Thoracic aorta (tissue), 2 donors: ENCODE data around the gene DDIT4. TPM values are rescaled to one million over a fixed set of nuclear protein-coding genes. Genes with fewer than 3 reads are reported as not detected.
"Not testable (repeated sequence)": the region's sequence is repeated elsewhere in the genome, so short reads cannot be mapped to it uniquely, and the experiment has no call there.

Experiments
- ATAC-seq: fragments of 150-250 bp; one replicate; pipeline ENCODE4 v1.8.0; 2017; ENCODE audit warnings: low read depth; ENCODE audit not compliant: insufficient number of reproducible peaks, low FRiP score
- DNase-seq: peaks from one replicate; pipeline ENCODE4 v3.0.0-alpha.2; 2020; ENCODE audit warnings: low spot score
- H3K27ac ChIP-seq, 2 donors: fragments of 200-600 bp; sonication (generic); 1 replicate in 1 of 2; 2 replicates in 1 of 2; pipeline ENCODE4 v1.5.1; 2016; ENCODE audit warnings: mild to moderate bottlenecking in 2 of 2, moderate library complexity in 2 of 2
- H3K27me3 ChIP-seq: fragments of 200-600 bp; sonication (generic); replicated peaks from 2 replicates; pipeline ENCODE4 v1.6.0; 2016; ENCODE audit warnings: mild to moderate bottlenecking; ENCODE audit not compliant: insufficient read depth
- H3K36me3 ChIP-seq: fragments of 200-600 bp; sonication (generic); one replicate; pipeline ENCODE4 v1.5.1; 2016
- H3K4me1 ChIP-seq, 2 donors: fragments of 200-600 bp; sonication (generic); 1 replicate in 1 of 2; 2 replicates in 1 of 2; pipeline versions ENCODE4 v1.5.1 to v1.6.0; 2016; ENCODE audit warnings: low read depth in 2 of 2, mild to moderate bottlenecking in 1 of 2; ENCODE audit not compliant: control insufficient read depth in 1 of 2
- H3K4me3 ChIP-seq: fragments of 200-600 bp; sonication (generic); 2 replicates; pipeline ENCODE4 v1.5.1; 2016; ENCODE audit warnings: mild to moderate bottlenecking
- H3K9me3 ChIP-seq: fragments of 200-600 bp; sonication (generic); 2 replicates; pipeline ENCODE4 v1.5.1; 2016
- total RNA-seq, 2 donors: library from RNA; depleted of rRNA; stranded (reverse); fragments of >200 nt; gene quantifications; one replicate each; pipeline versions ENCODE4 v1.1.0 to v1.2.3, GENCODE V29; 2016
- TF ChIP-seq, protein P1 (sequence below): fragments of 200-600 bp; sonication (generic); IDR thresholded peaks from one replicate; pipeline ENCODE4 v1.5.1; 2019; ENCODE audit warnings: antibody characterized with exemption

The DDIT4 gene, protein sequence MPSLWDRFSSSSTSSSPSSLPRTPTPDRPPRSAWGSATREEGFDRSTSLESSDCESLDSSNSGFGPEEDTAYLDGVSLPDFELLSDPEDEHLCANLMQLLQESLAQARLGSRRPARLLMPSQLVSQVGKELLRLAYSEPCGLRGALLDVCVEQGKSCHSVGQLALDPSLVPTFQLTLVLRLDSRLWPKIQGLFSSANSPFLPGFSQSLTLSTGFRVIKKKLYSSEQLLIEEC
- total RNA-seq, result 100 to 1,000 TPM; 163 to 374 TPM

- no peaks in the 10 kb centered on the region for H3K9me3 ChIP-seq
- peak within 1 kb of the TSS; percentile 95 to 97 for H3K27ac ChIP-seq
- H3K27me3 ChIP-seq, result no peaks in the 10 kb centered on the region
- DNase-seq, result peak; percentile 93
- ATAC-seq, result peak; percentile 74
- H3K36me3 ChIP-seq, result peaks cover 3% of the 10 kb centered on the region
- peak within 1 kb of the TSS; percentile 85 for H3K4me3 ChIP-seq
- peaks cover 19 to 26% of the 10 kb centered on the region in 2 donors for H3K4me1 ChIP-seq
- TF ChIP-seq, protein P1, sequence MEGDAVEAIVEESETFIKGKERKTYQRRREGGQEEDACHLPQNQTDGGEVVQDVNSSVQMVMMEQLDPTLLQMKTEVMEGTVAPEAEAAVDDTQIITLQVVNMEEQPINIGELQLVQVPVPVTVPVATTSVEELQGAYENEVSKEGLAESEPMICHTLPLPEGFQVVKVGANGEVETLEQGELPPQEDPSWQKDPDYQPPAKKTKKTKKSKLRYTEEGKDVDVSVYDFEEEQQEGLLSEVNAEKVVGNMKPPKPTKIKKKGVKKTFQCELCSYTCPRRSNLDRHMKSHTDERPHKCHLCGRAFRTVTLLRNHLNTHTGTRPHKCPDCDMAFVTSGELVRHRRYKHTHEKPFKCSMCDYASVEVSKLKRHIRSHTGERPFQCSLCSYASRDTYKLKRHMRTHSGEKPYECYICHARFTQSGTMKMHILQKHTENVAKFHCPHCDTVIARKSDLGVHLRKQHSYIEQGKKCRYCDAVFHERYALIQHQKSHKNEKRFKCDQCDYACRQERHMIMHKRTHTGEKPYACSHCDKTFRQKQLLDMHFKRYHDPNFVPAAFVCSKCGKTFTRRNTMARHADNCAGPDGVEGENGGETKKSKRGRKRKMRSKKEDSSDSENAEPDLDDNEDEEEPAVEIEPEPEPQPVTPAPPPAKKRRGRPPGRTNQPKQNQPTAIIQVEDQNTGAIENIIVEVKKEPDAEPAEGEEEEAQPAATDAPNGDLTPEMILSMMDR, result no peak
Measured at GRCh38 chr10:72273410-72274212, at the start of gene DDIT4. DDIT4 (plus strand) TSS chr10:72273924; CDS start chr10:72274217, 293 bp downstream.

DNA sequence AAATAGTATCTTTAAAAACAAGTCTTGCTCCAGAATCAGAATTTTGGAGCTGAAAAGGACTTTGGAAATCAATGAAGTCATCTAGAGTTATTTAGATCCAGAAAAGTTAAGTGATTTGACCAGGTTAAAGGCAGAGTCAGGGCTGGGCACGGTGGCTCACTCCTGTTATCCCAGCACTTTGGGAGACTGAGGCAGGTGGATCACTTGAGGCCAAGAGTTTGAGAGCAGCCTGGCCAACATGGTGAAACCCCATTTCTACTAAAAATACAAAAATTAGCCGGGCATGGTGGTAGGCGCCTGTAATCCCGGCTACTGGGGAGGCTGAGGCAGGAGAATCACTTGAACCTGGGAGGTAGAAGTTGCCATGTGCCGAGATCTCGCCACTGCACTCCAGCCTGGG lies 49.5 kb upstream of the DDIT4 start:
- not testable (repeated sequence) for DNase-seq, H3K9me3 ChIP-seq
- H3K27ac ChIP-seq, result peak overlapping the region; percentile 70 to 79

DNA sequence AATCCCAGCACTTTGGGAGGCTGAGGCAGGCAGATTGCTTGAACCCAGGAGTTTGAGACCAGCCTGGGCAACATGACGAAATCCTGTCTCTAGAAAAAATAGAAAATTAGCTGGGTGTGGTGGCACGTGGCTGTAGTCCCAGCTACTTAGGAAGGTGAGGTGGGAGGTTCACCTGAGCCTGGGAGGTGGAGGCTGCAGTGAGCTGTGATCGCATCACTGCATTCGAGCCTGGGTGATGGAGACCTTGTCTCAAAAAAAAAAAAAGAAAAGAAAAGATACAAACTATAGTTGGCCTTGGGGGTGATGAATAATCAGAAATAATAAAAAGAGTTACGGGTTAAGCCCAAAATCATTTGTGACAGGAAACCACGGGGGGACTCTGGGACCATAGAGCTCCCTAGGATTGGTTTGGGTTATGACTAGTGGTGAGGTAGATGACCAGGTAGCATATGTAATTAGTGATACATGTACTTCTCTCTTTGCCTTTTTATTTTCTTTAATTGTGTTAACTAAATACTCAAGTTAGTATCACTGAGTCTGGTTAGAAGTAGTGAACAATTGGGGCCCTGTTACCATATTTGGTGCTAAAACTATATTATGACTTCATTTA lies 47.2 kb upstream of the DDIT4 start:
- H3K9me3 ChIP-seq, result no peaks in the 10 kb centered on the region
- no peaks in the 10 kb centered on the region for H3K27me3 ChIP-seq
- TF ChIP-seq, protein P1, result no peak
- DNase-seq, result no peak
- H3K27ac ChIP-seq, result peak overlapping the region; percentile 42 to 79
- H3K4me3 ChIP-seq, result no peak overlapping the region
- no peak for ATAC-seq
- H3K4me1 ChIP-seq, result peaks cover 48 to 71% of the 10 kb centered on the region in 2 donors
- H3K36me3 ChIP-seq, result peaks cover 24% of the 10 kb centered on the region

More for the DNA sequence above, 49.5 kb upstream of the DDIT4 start:
- not testable (repeated sequence) for ATAC-seq, H3K27me3 ChIP-seq, H3K4me3 ChIP-seq
- peaks cover 16% of the 10 kb centered on the region for H3K36me3 ChIP-seq
- H3K4me1 ChIP-seq, result peaks cover 41 to 62% of the 10 kb centered on the region in 2 donors

DNA sequence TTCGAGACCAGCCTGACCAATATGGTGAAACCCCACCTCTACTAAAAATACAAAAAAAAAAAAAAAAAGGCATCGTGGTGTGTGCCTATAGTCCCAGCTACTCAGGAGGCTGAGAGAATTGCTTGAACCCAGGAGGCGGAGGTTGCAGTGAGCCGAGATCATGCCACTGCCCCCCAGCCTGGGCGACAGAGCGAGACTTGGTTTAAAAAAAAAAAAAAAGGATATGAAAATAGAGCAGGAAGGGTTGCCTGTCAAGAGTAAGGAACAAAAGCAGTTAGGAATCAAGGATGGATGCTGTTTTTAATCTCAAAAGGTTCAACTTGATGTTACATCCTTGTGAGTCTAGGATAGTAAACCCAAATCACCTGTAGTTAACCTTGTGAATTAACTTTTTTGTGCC lies 45.9 kb upstream of the DDIT4 start:
- Histone ChIP-seq H3K4me3 (no peak overlapping the region), H3K9me3 (no peaks in the 10 kb centered on the region), H3K36me3 (peaks cover 28% of the 10 kb centered on the region), H3K27ac (peak overlapping the region; percentile 51 to 78), H3K4me1 (peaks cover 42 to 59% of the 10 kb centered on the region in 2 donors), H3K27me3 (no peaks in the 10 kb centered on the region)
- TF ChIP-seq, protein P1, result no peak
- no peak for DNase-seq
- ATAC-seq, result no peak

- peak overlapping the region; percentile 51 to 78 for H3K27ac ChIP-seq
- H3K4me3 ChIP-seq, result no peak overlapping the region
- peaks cover 38 to 54% of the 10 kb centered on the region in 2 donors for H3K4me1 ChIP-seq
- H3K9me3 ChIP-seq, result no peaks in the 10 kb centered on the region
- ATAC-seq (no peak), DNase-seq (no peak)
- TF ChIP-seq, protein P1, result no peak
- H3K27me3 ChIP-seq, result no peaks in the 10 kb centered on the region
- peaks cover 33% of the 10 kb centered on the region for H3K36me3 ChIP-seq
Measured at GRCh38 chr10:72228318-72228751, 45.4 kb upstream of the DDIT4 start.
